HepG2 (cell line): Measurements from ENCODE around the gene C9orf85. TPM values are rescaled to one million over a fixed set of nuclear protein-coding genes. Genes with fewer than 3 reads are reported as not detected.

ENCODE experiments used
- ATF7-NPFF ChIP-seq: sonication (generic); formaldehyde crosslinking; IDR thresholded peaks from 2 replicates; pipeline ENCODE4 v1.8.1; 2023; ENCODE audit warnings: mild to moderate bottlenecking, low read depth, missing genetic modification reagents, moderate library complexity
- KMT2B ChIP-seq: IDR thresholded peaks from 2 replicates; pipeline ENCODE4 v1.6.1; 2016; ENCODE audit warnings: missing genetic modification reagents, missing compliant biosample characterization
- MAFF ChIP-seq: IDR thresholded peaks from 2 replicates; pipeline ENCODE4 v1.6.1; 2011; ENCODE audit warnings: low read depth, low read length, improper control_type of control experiment
- NFKB2 ChIP-seq: sonication (generic); formaldehyde crosslinking; IDR thresholded peaks from 2 replicates; pipeline ENCODE4 v1.4.0; 2020; ENCODE audit warnings: missing genetic modification reagents, borderline replicate concordance
- RBFOX2 ChIP-seq: fragments of 200-400 bp; formaldehyde crosslinking; IDR thresholded peaks from 2 replicates; pipeline ENCODE4 v1.6.1; 2017; ENCODE audit warnings: low read depth, mild to moderate bottlenecking, low read length
- SALL1 ChIP-seq: sonication (generic); formaldehyde crosslinking; IDR thresholded peaks from 2 replicates; pipeline ENCODE4 v1.8.0; 2022; ENCODE audit warnings: mild to moderate bottlenecking, missing genetic modification reagents
- SIX4 ChIP-seq: sonication (generic); formaldehyde crosslinking; IDR thresholded peaks from 2 replicates; pipeline ENCODE4 v1.4.0; 2020; ENCODE audit warnings: missing genetic modification reagents
- SRY ChIP-seq: sonication (generic); formaldehyde crosslinking; IDR thresholded peaks from 2 replicates; pipeline ENCODE4 v1.8.0; 2022; ENCODE audit warnings: mild to moderate bottlenecking, missing genetic modification reagents
- SUZ12 ChIP-seq: fragments of 150-350 bp; IDR thresholded peaks from 2 replicates; pipeline ENCODE4 v1.6.1; 2014; ENCODE audit warnings: low read depth, low read length
- ZFX ChIP-seq: sonication (generic); formaldehyde crosslinking; IDR thresholded peaks from 2 replicates; pipeline ENCODE4 v1.4.0; 2020; ENCODE audit warnings: mild to moderate bottlenecking, low read depth, missing genetic modification reagents, moderate library complexity
- ZNF232 ChIP-seq: sonication (generic); formaldehyde crosslinking; IDR thresholded peaks from 2 replicates; pipeline ENCODE4 v1.4.0; 2020; ENCODE audit warnings: missing genetic modification reagents, borderline replicate concordance
- ZNF432 ChIP-seq: sonication (generic); formaldehyde crosslinking; IDR thresholded peaks from 2 replicates; pipeline ENCODE4 v1.5.0; 2020; ENCODE audit warnings: missing genetic modification reagents, mild to moderate bottlenecking, borderline replicate concordance
- ZNF749 ChIP-seq: sonication (generic); formaldehyde crosslinking; IDR thresholded peaks from 2 replicates; pipeline ENCODE4 v1.8.0; 2022; ENCODE audit warnings: mild to moderate bottlenecking, missing genetic modification reagents, moderate library complexity, borderline replicate concordance
- ZNF761 ChIP-seq: sonication (generic); formaldehyde crosslinking; conservative IDR thresholded peaks from 2 replicates; pipeline ENCODE4 v1.4.0; 2020; ENCODE audit warnings: mild to moderate bottlenecking, missing genetic modification reagents
- polyA plus RNA-seq, 8 experiments: library from polyadenylated mRNA; depleted of rRNA in 3 of 8; stranded (reverse) in 7 of 8; unstranded in 1 of 8; fragments of >200 nt; fragmentation: Illumina TruSeq in 4 of 8; extraction: Trizol in 4 of 8; gene quantifications; 2 replicates each; pipeline versions ENCODE4 v1.2.1 to v1.2.3, GENCODE V29; 2011 to 2016; ENCODE audit warnings: low read depth in 4 of 8, missing spikeins in 1 of 8, mixed read lengths in 1 of 8; ENCODE audit not compliant: insufficient read depth in 1 of 8
- total RNA-seq, 5 experiments: library from RNA; depleted of rRNA; stranded (reverse); fragments of >200 nt; fragmentation: Illumina TruSeq; extraction: Trizol; gene quantifications; 2 replicates each; pipeline ENCODE4 v1.2.3, GENCODE V29; 2016; ENCODE audit warnings: low read depth in 1 of 5
- TF ChIP-seq, protein P1 (sequence below): sonication (generic); formaldehyde crosslinking; IDR thresholded peaks from 2 replicates; pipeline ENCODE4 v1.5.0; 2020; ENCODE audit warnings: missing genetic modification reagents
- TF ChIP-seq, protein P2 (sequence below): sonication (generic); formaldehyde crosslinking; IDR thresholded peaks from 2 replicates; pipeline ENCODE4 v1.5.1; 2020; ENCODE audit warnings: missing genetic modification reagents, mild to moderate bottlenecking, borderline replicate concordance
- TF ChIP-seq, protein P3 (sequence below): sonication (generic); formaldehyde crosslinking; IDR thresholded peaks from 2 replicates; pipeline ENCODE4 v1.4.0; 2020; ENCODE audit warnings: mild to moderate bottlenecking, missing genetic modification reagents, borderline replicate concordance
- TF ChIP-seq, protein P4 (sequence below): sonication (generic); formaldehyde crosslinking; IDR thresholded peaks from 2 replicates; pipeline ENCODE4 v1.8.0; 2022; ENCODE audit warnings: low read depth, missing genetic modification reagents
- TF ChIP-seq, protein P5 (sequence below): sonication (generic); formaldehyde crosslinking; IDR thresholded peaks from 2 replicates; pipeline ENCODE4 v1.4.0; 2020; ENCODE audit warnings: missing genetic modification reagents

Gene C9orf85
- total and polyA plus RNA-seq, 2 of the 13 experiments (the other 11 are each of a cell fraction or from before 2014, with no cell fraction given): 9.9 to 13.9 TPM

DNA sequence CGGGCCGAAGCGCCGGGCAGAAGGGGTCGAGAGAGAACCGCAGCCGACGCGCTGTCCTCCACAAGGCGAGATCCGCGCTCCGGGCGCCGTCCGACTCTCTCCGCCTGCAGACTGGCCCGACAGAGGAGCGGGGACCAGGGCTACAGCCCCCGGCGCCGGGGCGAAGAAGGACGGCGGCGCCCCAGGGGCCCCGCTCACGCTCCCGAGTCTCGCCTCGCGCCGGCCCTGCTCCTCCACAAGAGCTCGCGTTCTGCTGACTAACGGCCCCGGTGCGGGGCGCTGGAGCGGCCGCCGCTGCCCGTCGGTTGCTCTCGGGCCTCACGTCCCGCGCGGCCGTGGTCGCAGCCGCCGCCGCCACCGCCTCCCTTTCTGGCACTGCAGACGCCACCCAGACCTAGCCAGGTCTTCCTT lies 784 bp upstream of the C9orf85 start (continued):
- TF ChIP-seq ZNF749 (CRISPR knock-in tag): no peak
- no peak for TF ChIP-seq NFKB2 (CRISPR knock-in tag)
- TF ChIP-seq, protein P1, sequence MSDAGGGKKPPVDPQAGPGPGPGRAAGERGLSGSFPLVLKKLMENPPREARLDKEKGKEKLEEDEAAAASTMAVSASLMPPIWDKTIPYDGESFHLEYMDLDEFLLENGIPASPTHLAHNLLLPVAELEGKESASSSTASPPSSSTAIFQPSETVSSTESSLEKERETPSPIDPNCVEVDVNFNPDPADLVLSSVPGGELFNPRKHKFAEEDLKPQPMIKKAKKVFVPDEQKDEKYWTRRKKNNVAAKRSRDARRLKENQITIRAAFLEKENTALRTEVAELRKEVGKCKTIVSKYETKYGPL (CRISPR knock-in tag): no peak
- TF ChIP-seq SALL1 (CRISPR knock-in tag): no peak
- TF ChIP-seq ZNF232 (CRISPR knock-in tag): no peak
- TF ChIP-seq MAFF: no peak
- TF ChIP-seq, protein P2, sequence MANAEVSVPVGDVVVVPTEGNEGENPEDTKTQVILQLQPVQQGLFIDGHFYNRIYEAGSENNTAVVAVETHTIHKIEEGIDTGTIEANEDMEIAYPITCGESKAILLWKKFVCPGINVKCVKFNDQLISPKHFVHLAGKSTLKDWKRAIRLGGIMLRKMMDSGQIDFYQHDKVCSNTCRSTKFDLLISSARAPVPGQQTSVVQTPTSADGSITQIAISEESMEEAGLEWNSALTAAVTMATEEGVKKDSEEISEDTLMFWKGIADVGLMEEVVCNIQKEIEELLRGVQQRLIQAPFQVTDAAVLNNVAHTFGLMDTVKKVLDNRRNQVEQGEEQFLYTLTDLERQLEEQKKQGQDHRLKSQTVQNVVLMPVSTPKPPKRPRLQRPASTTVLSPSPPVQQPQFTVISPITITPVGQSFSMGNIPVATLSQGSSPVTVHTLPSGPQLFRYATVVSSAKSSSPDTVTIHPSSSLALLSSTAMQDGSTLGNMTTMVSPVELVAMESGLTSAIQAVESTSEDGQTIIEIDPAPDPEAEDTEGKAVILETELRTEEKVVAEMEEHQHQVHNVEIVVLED (CRISPR knock-in tag): no peak
- peak; percentile 86 for TF ChIP-seq RBFOX2
- TF ChIP-seq SRY (CRISPR knock-in tag): peak; percentile 75
- TF ChIP-seq, protein P3, sequence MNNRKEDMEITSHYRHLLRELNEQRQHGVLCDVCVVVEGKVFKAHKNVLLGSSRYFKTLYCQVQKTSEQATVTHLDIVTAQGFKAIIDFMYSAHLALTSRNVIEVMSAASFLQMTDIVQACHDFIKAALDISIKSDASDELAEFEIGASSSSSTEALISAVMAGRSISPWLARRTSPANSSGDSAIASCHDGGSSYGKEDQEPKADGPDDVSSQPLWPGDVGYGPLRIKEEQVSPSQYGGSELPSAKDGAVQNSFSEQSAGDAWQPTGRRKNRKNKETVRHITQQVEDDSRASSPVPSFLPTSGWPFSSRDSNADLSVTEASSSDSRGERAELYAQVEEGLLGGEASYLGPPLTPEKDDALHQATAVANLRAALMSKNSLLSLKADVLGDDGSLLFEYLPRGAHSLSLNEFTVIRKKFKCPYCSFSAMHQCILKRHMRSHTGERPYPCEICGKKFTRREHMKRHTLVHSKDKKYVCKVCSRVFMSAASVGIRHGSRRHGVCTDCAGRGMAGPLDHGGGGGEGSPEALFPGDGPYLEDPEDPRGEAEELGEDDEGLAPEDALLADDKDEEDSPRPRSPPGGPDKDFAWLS (CRISPR knock-in tag): no peak
- peak; percentile 88 for TF ChIP-seq ZFX (CRISPR knock-in tag)
- no peak for TF ChIP-seq ZNF761 (CRISPR knock-in tag)
- TF ChIP-seq ATF7-NPFF (CRISPR knock-in tag): 0 out of 2 replicates have a peak, but pooled peaks have one; percentile 8
- no peak for TF ChIP-seq SIX4 (CRISPR knock-in tag)
- no peak for TF ChIP-seq ZNF432
- TF ChIP-seq, protein P4, sequence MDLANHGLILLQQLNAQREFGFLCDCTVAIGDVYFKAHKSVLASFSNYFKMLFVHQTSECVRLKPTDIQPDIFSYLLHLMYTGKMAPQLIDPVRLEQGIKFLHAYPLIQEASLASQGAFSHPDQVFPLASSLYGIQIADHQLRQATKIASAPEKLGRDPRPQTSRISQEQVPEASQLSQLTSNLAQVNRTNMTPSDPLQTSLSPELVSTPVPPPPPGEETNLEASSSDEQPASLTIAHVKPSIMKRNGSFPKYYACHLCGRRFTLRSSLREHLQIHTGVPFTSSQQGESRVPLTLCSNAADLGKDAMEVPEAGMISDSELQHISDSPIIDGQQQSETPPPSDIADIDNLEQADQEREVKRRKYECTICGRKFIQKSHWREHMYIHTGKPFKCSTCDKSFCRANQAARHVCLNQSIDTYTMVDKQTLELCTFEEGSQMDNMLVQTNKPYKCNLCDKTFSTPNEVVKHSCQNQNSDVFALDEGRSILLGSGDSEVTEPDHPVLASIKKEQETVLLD (CRISPR knock-in tag): no peak
- no peak for TF ChIP-seq SUZ12
- TF ChIP-seq, protein P5, sequence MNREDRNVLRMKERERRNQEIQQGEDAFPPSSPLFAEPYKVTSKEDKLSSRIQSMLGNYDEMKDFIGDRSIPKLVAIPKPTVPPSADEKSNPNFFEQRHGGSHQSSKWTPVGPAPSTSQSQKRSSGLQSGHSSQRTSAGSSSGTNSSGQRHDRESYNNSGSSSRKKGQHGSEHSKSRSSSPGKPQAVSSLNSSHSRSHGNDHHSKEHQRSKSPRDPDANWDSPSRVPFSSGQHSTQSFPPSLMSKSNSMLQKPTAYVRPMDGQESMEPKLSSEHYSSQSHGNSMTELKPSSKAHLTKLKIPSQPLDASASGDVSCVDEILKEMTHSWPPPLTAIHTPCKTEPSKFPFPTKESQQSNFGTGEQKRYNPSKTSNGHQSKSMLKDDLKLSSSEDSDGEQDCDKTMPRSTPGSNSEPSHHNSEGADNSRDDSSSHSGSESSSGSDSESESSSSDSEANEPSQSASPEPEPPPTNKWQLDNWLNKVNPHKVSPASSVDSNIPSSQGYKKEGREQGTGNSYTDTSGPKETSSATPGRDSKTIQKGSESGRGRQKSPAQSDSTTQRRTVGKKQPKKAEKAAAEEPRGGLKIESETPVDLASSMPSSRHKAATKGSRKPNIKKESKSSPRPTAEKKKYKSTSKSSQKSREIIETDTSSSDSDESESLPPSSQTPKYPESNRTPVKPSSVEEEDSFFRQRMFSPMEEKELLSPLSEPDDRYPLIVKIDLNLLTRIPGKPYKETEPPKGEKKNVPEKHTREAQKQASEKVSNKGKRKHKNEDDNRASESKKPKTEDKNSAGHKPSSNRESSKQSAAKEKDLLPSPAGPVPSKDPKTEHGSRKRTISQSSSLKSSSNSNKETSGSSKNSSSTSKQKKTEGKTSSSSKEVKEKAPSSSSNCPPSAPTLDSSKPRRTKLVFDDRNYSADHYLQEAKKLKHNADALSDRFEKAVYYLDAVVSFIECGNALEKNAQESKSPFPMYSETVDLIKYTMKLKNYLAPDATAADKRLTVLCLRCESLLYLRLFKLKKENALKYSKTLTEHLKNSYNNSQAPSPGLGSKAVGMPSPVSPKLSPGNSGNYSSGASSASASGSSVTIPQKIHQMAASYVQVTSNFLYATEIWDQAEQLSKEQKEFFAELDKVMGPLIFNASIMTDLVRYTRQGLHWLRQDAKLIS (CRISPR knock-in tag): no peak; the same call in 1 of the 2 replicates
- TF ChIP-seq KMT2B (CRISPR knock-in tag): no peak
